SK-N-MC (cell line): ENCODE results near the gene AIP.

Experiments used
- EZH2 ChIP-seq: fragments of 200-600 bp; sonication (generic); IDR thresholded peaks from one replicate; pipeline ENCODE4 v1.6.1; 2017; ENCODE audit warnings: antibody characterized with exemption
- FOXP2 ChIP-seq: optimal IDR thresholded peaks from 2 replicates; pipeline ENCODE3; 2011; ENCODE audit warnings: mild to moderate bottlenecking, moderate library complexity; ENCODE audit not compliant: insufficient read depth; ENCODE audit errors: extremely low read length, control extremely low read depth
- POLR2AphosphoS5 ChIP-seq: IDR thresholded peaks from 2 replicates; pipeline ENCODE4 v1.6.1; 2012; ENCODE audit warnings: mild to moderate bottlenecking, low read depth, low read length, borderline replicate concordance

DNA sequence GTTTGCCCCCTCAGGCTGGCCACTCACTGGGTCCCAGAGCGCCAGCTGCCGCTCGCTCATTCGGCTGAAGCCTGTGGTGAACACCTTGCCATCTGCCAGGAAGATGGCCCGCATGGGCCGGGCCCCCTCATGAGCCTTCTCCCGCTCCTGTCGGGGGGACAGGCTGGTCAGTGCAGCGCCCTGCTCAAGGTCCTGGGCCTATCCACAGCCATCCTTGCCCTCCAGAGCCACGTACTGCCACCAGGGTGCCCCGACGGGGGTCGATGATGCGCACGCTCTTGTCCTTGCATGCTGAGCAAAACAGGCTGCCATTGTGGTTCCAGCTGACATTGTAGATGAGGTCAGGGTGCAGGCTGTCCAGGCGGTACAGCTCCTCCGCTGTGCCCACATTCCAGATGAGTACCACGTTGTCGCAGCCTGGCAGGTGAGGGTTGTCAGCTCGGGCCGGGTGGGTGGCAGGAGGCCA lies 41.7 kb upstream of the AIP start:
- no peak for TF ChIP-seq EZH2
- no peak for TF ChIP-seq POLR2AphosphoS5
- no peak for TF ChIP-seq FOXP2
